ENCODE measurements around the gene ZNF831. TPM values are rescaled to one million over a fixed set of nuclear protein-coding genes. Genes with fewer than 3 reads are reported as not detected.

ZNF831 gene
- total and polyA plus RNA-seq, 4 donors = 0.14 to 1.0 (median 0.56) TPM

DNA sequence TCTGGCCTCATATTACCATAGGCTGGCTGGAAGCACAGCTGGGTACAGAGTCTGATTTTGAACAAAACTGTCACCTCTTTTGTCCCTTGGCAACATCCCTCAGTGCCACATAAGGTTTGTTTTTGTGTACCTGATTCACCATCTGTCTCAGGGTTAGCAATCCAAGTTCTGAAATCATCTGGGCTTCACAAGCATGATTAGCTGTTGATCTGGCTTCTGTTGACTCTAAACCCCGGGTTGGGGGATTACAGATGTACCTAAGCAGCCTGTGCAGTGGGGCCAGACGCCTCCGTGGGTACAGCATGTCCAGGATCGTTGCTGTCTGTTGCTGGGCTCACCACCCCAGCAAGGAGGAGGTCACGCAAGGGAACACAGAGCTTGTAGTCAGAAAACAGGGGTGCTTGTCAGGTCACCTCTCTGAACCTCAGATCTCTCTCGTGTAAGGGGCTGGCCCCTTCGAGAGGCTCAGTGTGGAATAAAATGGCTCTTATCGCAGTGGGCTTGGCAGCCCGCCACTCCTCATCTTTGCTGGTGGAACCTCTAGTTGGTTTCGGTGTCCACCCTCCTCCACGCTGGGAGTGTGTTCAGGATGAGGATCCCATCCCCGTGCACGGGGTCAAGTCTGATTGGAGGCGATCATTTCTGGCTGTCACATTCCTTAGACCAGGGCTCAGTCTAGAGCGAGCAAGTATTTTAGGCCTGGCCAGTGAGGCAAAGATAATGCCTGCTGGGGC, 39.2 kb upstream of the ZNF831 start:
- DNase-seq (peak in 1 of 3 donors; percentile 26), ATAC-seq (ENCODE audit: insufficient read depth, low FRiP score) (no peak)
- peaks cover 0 to 2% (median 0%) of the 10 kb centered on the region in 3 donors for H3K27me3 ChIP-seq (ENCODE audit: control insufficient read depth in 3 of 3, insufficient read depth in 3 of 3, low read length in 2 of 3)
- H3K9me3 ChIP-seq (ENCODE audit: control insufficient read depth in 4 of 4, insufficient read depth in 3 of 4, low read length in 3 of 4) = no peaks in the 10 kb centered on the region
- no peak overlapping the region for H3K4me3 ChIP-seq
- no peak overlapping the region for H3K27ac ChIP-seq (ENCODE audit: low read depth in 1 of 2, low read length in 1 of 2)
- 72 to 87% methylated on average over 15 of the region's 15 CpGs for WGBS, 2 donors
- H3K36me3 ChIP-seq (ENCODE audit: control insufficient read depth in 4 of 4, insufficient read depth in 4 of 4, low read length in 4 of 4) = no peaks in the 10 kb centered on the region
- H3K9ac ChIP-seq (ENCODE audit: insufficient read depth in 1 of 2, low read length in 2 of 2) = no peak overlapping the region
- peaks cover 0 to 12% (median 0%) of the 10 kb centered on the region in 5 donors for H3K4me1 ChIP-seq (ENCODE audit: control insufficient read depth in 5 of 5, insufficient read depth in 5 of 5, low read length in 5 of 5)
- TF ChIP-seq, protein P1, sequence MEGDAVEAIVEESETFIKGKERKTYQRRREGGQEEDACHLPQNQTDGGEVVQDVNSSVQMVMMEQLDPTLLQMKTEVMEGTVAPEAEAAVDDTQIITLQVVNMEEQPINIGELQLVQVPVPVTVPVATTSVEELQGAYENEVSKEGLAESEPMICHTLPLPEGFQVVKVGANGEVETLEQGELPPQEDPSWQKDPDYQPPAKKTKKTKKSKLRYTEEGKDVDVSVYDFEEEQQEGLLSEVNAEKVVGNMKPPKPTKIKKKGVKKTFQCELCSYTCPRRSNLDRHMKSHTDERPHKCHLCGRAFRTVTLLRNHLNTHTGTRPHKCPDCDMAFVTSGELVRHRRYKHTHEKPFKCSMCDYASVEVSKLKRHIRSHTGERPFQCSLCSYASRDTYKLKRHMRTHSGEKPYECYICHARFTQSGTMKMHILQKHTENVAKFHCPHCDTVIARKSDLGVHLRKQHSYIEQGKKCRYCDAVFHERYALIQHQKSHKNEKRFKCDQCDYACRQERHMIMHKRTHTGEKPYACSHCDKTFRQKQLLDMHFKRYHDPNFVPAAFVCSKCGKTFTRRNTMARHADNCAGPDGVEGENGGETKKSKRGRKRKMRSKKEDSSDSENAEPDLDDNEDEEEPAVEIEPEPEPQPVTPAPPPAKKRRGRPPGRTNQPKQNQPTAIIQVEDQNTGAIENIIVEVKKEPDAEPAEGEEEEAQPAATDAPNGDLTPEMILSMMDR (IDR thresholded peaks at IDR 0.05; ENCODE audit: control extremely low read depth, extremely low read depth) = no peak

DNA sequence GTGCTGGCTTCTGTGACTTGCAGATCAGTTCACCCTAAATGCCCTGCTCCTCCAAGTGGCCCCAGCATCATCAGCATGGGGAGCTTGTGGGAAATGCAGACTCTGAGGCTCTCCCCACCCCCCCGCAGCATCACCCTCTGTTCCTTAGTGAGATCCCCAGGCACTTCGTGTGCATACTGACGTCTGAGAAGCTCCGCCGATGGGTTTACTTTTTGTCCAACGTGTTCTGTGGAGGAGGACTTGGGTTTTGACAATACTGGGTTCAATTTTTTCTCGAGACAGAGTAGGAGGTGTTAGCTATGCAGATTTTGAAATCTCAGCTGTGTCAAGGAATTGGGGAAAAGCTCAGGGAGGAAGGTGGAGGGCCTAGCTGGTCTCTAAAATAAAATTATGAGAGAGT, 38.3 kb upstream of the ZNF831 start:
- TF ChIP-seq, protein P1 (IDR thresholded peaks at IDR 0.05; ENCODE audit: control extremely low read depth, extremely low read depth) = no peak
- Histone ChIP-seq H3K9me3 (ENCODE audit: control insufficient read depth in 4 of 4, insufficient read depth in 3 of 4, low read length in 3 of 4) (no peaks in the 10 kb centered on the region), H3K9ac (ENCODE audit: insufficient read depth in 1 of 2, low read length in 2 of 2) (no peak overlapping the region), H3K4me3 (no peak overlapping the region), H3K27me3 (ENCODE audit: control insufficient read depth in 3 of 3, insufficient read depth in 3 of 3, low read length in 2 of 3) (peaks cover 0 to 2% (median 0%) of the 10 kb centered on the region in 3 donors), H3K27ac (ENCODE audit: low read depth in 1 of 2, low read length in 1 of 2) (no peak overlapping the region), H3K36me3 (ENCODE audit: control insufficient read depth in 4 of 4, insufficient read depth in 4 of 4, low read length in 4 of 4) (no peaks in the 10 kb centered on the region), H3K4me1 (ENCODE audit: control insufficient read depth in 5 of 5, insufficient read depth in 5 of 5, low read length in 5 of 5) (peaks cover 0 to 12% (median 0%) of the 10 kb centered on the region in 5 donors)
- 80 to 92% methylated on average over 7 of the region's 7 CpGs for whole genome bisulfite sequencing, 2 donors
- ATAC-seq (ENCODE audit: insufficient read depth, low FRiP score) (no peak), DNase-seq (peak in 1 of 3 donors; percentile 16)

DNA sequence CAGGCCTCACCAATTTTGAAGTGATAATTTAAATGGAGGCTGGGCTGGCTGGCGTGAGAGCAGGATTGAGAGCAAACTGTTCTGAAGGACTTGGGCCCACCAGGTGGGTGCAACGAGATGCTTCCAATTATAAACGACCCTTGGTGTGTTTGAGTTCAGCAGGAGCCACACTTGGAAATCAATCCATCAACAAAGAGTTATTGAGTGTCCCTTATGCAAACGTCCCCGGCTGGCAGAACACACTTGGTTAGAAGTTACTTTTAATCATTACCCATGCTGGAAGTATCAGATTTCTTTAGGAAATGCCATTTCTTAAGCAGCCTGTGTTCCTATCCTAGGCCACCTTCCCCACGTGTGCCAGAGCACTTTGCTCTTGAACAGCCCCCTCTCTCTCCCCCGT, 37.8 kb upstream of the ZNF831 start:
- Histone ChIP-seq H3K36me3 (ENCODE audit: control insufficient read depth in 4 of 4, insufficient read depth in 4 of 4, low read length in 4 of 4) (no peaks in the 10 kb centered on the region), H3K4me1 (ENCODE audit: control insufficient read depth in 5 of 5, insufficient read depth in 5 of 5, low read length in 5 of 5) (peaks cover 0 to 12% (median 0%) of the 10 kb centered on the region in 5 donors), H3K4me3 (no peak overlapping the region), H3K27me3 (ENCODE audit: control insufficient read depth in 3 of 3, insufficient read depth in 3 of 3, low read length in 2 of 3) (peaks cover 0 to 2% (median 0%) of the 10 kb centered on the region in 3 donors), H3K9me3 (ENCODE audit: control insufficient read depth in 4 of 4, insufficient read depth in 3 of 4, low read length in 3 of 4) (no peaks in the 10 kb centered on the region), H3K9ac (ENCODE audit: insufficient read depth in 1 of 2, low read length in 2 of 2) (no peak overlapping the region), H3K27ac (ENCODE audit: low read depth in 1 of 2, low read length in 1 of 2) (no peak overlapping the region)
- ATAC-seq (ENCODE audit: insufficient read depth, low FRiP score) (no peak), DNase-seq (peak; percentile 51 to 78 (median 56))
- TF ChIP-seq, protein P1 (IDR thresholded peaks at IDR 0.05; ENCODE audit: control extremely low read depth, extremely low read depth) = no peak
- 56 to 78% methylated on average over 7 of the region's 7 CpGs for WGBS, 2 donors

Data from lung (tissue), 12 donors.